Mucosa of descending colon (tissue), 3 donors: ENCODE data around the gene TGDS. TPM values are rescaled to one million over a fixed set of nuclear protein-coding genes. Genes with fewer than 3 reads are reported as not detected.

ENCODE experiments used
- ATAC-seq: fragments of 200-7000 bp; cut with Tn5 transposase; one replicate; pipeline ENCODE4 v1.9.1; 2020; ENCODE audit warnings: mild to moderate bottlenecking, moderate library complexity
- DNase-seq, 3 donors: peaks; one replicate each; pipeline ENCODE4 v3.0.0-alpha.2; 2020
- H3K36me3 ChIP-seq: fragments of 200-600 bp; one replicate; pipeline ENCODE4 v1.8.0; 2021; ENCODE audit warnings: low read depth, mild to moderate bottlenecking
- H3K4me1 ChIP-seq: fragments of 200-600 bp; one replicate; pipeline ENCODE4 v1.8.0; 2021; ENCODE audit warnings: low read depth, mild to moderate bottlenecking
- H3K4me3 ChIP-seq: fragments of 200-600 bp; one replicate; pipeline ENCODE4 v1.8.0; 2021; ENCODE audit warnings: mild to moderate bottlenecking
- H3K9me3 ChIP-seq: fragments of 200-600 bp; one replicate; pipeline ENCODE4 v1.8.0; 2021; ENCODE audit warnings: mild to moderate bottlenecking
- CTCF ChIP-seq: fragments of 200-600 bp; IDR thresholded peaks from one replicate; pipeline ENCODE4 v1.8.0; 2022; ENCODE audit warnings: antibody characterized with exemption, mild to moderate bottlenecking
- intact Hi-C, 2 donors: fragments of 100-400 bp; cut with DNase I in 1 of 2; cut with micrococcal nuclease in 1 of 2; formaldehyde crosslinking; loops; one replicate each; pipeline versions ENCODE4 v1.11.0 to v1.11.1; 2022; cut with DNase I, micrococcal nuclease
- total RNA-seq, 3 donors: library from RNA; stranded (reverse); fragmentation: NEBNext Ultra II Directional in 2 of 3; extraction: Animal tissue kit (Norgen Biotek cat#: 25700) in 2 of 3; gene quantifications; one replicate each; pipeline versions ENCODE4 v1.2.1 to v1.2.4, GENCODE V29; 2021 to 2023
- donor health status: DM: no; HTN: no; CAD: no; lungs with moderate emphysema.
- donor health status: DM: no; HTN: no; CAD: no.
- donor health status: DM: no; HTN: yes; CAD: no.

The TGDS gene
- total RNA-seq, 3 donors from 2014 or later, result 6.7 to 8.7 (median 7.2) TPM

DNA sequence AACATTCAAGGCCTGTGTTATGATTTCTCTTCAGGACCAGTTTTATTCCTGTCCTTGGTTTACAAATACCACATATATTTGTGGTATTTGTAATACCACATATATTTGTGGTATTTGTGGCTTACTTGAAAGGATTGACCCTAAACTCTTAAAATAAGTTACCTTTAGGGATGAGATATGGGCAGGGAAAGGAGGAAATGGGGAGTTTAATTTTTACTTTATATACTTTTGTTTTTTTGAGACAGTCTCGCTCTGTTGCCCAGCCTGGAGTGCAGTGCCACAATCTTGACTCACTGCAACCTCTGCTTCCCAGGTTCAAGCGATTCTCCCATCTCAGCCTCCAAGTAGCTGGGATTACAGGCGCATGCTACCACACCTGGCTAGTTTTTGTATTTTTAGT, 2.3 kb upstream of the TGDS start:
- H3K9me3 ChIP-seq, result no peaks in the 10 kb centered on the region
- no peaks in the 10 kb centered on the region for H3K36me3 ChIP-seq
- peaks cover 15% of the 10 kb centered on the region for H3K4me1 ChIP-seq
- no peak for TF ChIP-seq CTCF
- DNase-seq (no peak), ATAC-seq (no peak)
- no peak overlapping the region for H3K4me3 ChIP-seq
- intact Hi-C loops, result no loop called here

DNA sequence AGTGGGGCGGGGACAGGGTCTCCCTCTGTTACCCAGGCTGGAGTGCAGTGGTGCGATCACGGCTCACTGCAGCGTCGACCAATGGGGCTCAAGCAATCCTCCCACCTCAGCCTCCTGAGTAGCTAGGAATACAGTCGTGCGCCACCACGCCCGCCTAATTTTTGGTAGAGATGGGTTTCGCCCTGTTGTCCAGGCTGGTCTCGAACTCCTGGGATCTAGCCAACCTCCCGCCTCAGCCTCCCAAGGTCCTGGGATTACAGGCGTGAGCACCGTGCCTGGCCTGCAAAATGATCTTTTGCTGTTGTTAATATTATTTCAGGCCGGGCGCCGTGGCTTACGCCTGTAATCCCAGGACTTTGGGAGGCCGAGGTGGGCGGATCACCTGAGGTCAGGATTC, 621 bp upstream of the TGDS start:
- Histone ChIP-seq H3K4me1 (peaks cover 14% of the 10 kb centered on the region), H3K36me3 (no peaks in the 10 kb centered on the region), H3K9me3 (no peaks in the 10 kb centered on the region), H3K4me3 (peak overlapping the region; percentile 60)
- peak; percentile 1 for ATAC-seq
- TF ChIP-seq CTCF, result no peak
- intact Hi-C loops, result no loop called here
- peak; percentile 36 to 58 (median 55) for DNase-seq

GRCh38 chr13:94595001-94595949, 677 bp downstream of the TGDS start:
- Histone ChIP-seq H3K4me1 (peaks cover 14% of the 10 kb centered on the region), H3K4me3 (peak overlapping the region; percentile 60), H3K36me3 (no peaks in the 10 kb centered on the region), H3K9me3 (no peaks in the 10 kb centered on the region)
- ATAC-seq (peak; percentile 73), DNase-seq (peak; percentile 35 to 53 (median 50))
- TF ChIP-seq CTCF, result no peak
- intact Hi-C loops, result no loop called here

DNA sequence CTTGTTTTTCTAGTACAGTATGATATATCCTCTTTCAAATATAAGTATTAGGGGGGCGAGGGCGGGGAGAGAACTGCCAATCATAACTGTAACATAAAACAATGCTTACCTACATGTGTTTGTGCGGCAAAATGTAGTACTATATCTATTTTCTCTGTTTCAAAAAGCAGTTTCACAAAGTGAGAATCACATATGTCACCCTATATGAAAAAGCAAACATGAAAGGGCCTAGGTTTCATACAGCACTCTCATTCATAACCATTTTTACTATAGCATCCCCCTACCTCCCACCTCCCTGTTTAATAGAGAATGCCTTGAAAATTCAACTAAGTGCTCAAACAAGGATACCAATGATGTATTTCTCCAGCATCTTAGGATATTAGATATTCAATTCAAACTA, 5.2 kb downstream of the TGDS start:
- intact Hi-C loops, result no loop called here
- TF ChIP-seq CTCF, result no peak
- no peak for DNase-seq

DNA sequence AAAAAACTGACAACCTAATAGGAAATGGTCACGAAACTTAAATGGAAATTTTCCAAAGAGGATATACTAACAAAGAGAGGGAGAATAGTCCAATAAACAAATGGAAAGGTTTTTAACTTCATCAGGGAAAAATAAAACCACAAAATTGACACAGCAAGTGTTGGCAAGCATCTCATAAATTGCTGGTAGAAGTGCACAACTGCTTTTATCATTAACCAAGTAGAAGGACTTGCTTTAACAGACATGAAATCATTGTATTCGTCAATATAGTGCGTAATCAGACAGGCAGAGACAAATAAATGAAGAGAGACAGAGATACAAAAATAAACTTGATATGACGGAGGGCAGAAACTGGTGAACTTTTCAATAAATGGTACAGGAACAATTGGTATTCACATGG, 7.4 kb downstream of the TGDS start:
- Histone ChIP-seq H3K9me3 (no peaks in the 10 kb centered on the region), H3K4me1 (no peaks in the 10 kb centered on the region), H3K4me3 (no peak overlapping the region), H3K36me3 (no peaks in the 10 kb centered on the region)
- no peak for ATAC-seq
- no peak for TF ChIP-seq CTCF
- intact Hi-C loops, result no loop called here
- no peak for DNase-seq

More for the DNA sequence above, 5.2 kb downstream of the TGDS start:
- Histone ChIP-seq H3K4me1 (peaks cover 14% of the 10 kb centered on the region), H3K36me3 (no peaks in the 10 kb centered on the region), H3K9me3 (no peaks in the 10 kb centered on the region), H3K4me3 (no peak overlapping the region)
- no peak for ATAC-seq
